HG03565 (cell line): Measurements from ENCODE around the gene SGIP1.
A peak's percentile ranks its signal among the peaks of the same experiment; 100 is the strongest.

Experiments
- ATAC-seq: cut with Tn5 transposase; IDR thresholded peaks from one replicate; pipeline ENCODE4 v1.9.1; 2021; ENCODE audit warnings: mild to moderate bottlenecking, moderate library complexity; ENCODE audit not compliant: unreplicated experiment

Gene SGIP1, protein sequence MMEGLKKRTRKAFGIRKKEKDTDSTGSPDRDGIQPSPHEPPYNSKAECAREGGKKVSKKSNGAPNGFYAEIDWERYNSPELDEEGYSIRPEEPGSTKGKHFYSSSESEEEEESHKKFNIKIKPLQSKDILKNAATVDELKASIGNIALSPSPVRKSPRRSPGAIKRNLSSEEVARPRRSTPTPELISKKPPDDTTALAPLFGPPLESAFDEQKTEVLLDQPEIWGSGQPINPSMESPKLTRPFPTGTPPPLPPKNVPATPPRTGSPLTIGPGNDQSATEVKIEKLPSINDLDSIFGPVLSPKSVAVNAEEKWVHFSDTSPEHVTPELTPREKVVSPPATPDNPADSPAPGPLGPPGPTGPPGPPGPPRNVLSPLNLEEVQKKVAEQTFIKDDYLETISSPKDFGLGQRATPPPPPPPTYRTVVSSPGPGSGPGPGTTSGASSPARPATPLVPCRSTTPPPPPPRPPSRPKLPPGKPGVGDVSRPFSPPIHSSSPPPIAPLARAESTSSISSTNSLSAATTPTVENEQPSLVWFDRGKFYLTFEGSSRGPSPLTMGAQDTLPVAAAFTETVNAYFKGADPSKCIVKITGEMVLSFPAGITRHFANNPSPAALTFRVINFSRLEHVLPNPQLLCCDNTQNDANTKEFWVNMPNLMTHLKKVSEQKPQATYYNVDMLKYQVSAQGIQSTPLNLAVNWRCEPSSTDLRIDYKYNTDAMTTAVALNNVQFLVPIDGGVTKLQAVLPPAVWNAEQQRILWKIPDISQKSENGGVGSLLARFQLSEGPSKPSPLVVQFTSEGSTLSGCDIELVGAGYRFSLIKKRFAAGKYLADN

GRCh38 chr1:66533804-66534740 lies at the start of gene SGIP1:
Gene SGIP1, plus strand, starts transcription at chr1:66534153. Its CDS starts 206 bp downstream, at chr1:66534359.
- ATAC-seq, result no peak

DNA sequence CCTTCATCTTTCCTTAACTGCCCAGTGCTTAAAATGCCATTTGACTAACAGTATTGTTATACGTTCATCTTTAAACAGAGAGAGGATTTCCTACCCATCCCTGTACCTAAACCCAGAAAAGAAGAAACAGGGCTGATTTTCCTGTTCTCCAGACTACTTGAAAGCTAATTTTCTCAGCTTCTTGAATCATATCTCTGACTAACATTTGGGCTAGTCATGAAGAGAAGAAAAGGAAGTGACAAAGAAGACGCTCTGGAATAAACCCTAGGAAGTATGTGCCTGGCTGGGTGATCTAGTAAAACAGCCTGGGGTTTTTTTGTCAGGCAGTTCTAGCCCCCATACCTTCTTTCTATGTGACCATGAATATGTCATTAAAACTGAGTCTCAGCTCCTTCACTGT lies 44.8 kb upstream of the SGIP1 start:
- no peak for ATAC-seq

- ATAC-seq, result no peak
Measured at GRCh38 chr1:66489972-66490601, 43.9 kb upstream of the SGIP1 start.

DNA sequence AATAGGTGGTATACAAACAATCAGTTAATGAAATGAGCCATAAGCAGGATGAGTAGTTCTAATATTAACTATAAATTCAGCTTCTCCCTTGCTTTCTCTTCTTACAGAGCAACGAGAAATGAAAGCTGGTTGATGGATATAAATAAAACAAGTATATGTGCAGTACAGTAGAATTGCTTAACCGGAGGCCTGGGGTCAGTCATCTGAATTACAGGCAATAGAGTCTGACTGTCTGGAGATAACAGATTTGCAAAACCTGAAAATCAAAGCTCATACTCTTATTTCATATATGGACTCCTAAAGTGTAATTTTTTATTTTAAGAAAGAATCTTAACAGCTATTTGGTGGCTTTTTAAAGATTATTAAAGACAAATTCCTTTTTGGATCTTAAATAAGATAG lies 43.1 kb upstream of the SGIP1 start:
- peak; percentile 90 for ATAC-seq

- ATAC-seq, result no peak
Measured at GRCh38 chr1:66492424-66492823, 41.5 kb upstream of the SGIP1 start.

- no peak for ATAC-seq
Measured at GRCh38 chr1:66493731-66494130, 40.2 kb upstream of the SGIP1 start.

DNA sequence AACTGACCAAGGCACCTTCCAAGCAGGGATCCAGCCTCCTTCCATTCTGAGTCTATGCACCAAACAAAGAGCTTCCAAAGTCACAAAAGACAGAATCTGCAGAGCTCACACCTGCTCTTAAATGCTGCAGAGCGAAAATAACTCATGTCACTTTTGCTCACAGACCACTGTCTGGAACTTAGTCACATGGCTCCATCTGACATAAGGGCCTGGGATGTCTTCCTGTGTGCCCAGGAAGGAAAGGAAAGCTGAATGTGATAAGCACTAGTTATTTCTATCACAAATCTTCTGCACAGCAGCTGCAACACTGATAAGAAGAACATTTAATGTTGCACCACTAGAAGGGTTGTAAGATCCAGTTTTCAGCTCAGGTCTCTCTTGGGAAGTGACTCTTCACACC lies 39.5 kb upstream of the SGIP1 start:
- no peak for ATAC-seq

- ATAC-seq, result no peak
Measured at GRCh38 chr1:66495495-66495894, 38.5 kb upstream of the SGIP1 start.

DNA sequence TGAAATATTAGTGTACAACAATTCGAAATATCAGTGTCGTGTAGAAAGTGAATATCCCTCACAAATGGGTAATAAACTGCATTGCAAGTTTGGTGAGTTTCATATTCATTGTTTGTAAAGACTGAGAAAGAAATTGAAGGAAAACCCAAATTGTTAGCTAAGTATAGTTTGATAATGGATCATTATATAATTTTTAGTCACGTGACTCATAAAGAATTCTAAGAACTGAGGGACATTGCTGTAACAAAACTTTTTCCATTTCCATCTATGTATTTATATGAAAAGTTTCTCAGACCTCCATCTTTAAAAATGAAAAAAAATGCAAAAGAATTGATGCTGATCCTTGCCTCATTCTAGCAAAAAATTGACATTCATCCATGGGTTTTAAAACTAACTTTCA lies 36.0 kb upstream of the SGIP1 start:
- ATAC-seq, result no peak

- ATAC-seq, result no peak
Measured at GRCh38 chr1:66500301-66500700, 33.7 kb upstream of the SGIP1 start.

GRCh38 chr1:66502086-66502485 lies 31.9 kb upstream of the SGIP1 start:
- no peak for ATAC-seq

DNA sequence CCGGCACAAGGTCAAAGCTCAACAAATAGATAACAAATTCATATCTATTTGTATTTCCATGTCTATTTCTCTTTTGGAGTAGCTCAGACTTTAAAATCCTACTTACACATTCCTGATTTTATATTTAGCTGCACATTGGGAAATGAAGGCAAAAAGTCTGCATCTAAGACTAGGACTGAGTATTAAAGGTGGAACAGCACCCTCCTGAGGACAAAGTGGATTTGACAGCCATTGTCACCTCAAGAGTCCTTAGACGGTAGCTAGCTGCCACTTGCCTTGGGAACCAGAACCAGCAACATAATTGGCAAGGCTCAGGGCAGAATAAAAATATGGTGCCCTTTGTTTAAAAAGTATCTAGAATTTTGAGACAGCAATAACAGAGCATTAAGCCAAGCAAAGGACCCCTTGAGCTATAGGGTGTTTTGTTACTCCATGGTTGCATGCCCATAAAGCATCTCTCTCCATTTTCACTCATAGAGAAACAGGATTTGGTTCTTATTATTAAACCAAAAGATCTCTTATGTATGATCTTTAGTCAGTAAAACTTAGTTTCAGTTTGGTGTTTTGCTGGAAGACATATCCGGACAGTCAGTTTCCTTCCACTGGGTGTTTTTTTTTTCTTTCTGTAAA lies 30.0 kb upstream of the SGIP1 start:
- ATAC-seq, result peak; percentile 89

DNA sequence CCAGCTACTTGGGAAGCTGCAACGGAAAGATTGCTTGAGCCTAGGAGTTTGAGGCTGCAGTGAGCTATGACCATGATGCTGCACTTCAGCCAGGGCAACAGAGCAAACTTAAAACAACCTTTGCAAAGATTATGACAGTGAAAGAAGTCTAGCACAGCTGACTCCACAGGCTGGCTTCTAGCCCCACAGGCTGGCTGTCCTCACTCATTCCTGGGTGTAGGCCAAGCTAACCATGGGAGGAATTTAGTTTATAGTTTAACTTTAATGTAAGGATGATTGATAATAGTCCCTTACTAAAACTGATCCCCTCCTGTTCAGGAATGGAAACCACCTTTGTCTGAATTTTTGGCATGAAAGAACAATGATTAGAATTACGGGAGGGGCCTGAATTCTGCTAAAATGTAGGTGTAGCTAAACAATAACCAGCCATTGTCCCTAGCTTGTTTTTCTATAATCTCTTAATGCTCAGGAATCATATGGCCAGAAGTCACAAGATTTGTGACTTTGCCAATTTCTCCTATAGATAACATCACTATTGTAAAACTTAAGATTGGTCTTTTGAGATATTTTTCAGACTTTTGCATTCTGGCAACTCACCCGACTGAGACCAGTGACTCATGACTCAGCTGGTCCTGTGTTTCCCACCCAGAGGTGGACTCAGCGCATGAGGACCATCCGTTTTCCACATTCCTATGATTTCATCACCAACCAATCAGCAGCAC lies 28.1 kb upstream of the SGIP1 start:
- ATAC-seq, result no peak

DNA sequence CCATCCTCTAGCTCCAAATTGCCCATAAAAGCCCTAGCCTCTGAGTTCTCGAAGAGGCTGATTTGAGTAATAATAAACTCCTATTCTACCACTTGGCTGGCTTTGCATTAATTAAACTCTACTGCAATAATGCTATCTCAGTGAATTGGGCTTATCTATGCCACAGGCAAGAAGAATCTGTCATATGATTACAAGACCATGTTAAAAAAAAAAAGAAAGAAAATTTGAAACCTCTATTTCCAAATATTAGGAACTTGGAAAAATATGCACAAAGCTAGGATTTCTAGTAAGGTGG lies 27.6 kb upstream of the SGIP1 start:
- no peak for ATAC-seq

DNA sequence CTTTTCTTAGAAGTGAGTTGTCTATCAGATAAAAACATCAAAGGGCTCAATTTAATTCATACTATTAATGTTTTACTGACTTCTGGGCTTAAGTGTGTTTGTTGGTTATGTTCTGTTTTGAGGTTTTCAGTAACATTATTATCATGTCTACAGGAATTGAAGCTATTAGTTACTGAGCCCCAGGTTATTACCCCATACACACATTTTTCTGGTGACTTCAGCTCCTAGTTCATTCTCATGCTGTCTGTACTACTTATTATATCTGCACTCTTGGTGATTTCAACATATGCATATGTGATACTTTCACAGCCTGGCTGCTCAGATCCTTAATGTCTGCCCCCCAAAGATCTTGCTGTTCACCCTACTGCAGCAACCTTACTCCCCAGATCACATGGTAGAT lies 27.0 kb upstream of the SGIP1 start:
- ATAC-seq, result no peak

DNA sequence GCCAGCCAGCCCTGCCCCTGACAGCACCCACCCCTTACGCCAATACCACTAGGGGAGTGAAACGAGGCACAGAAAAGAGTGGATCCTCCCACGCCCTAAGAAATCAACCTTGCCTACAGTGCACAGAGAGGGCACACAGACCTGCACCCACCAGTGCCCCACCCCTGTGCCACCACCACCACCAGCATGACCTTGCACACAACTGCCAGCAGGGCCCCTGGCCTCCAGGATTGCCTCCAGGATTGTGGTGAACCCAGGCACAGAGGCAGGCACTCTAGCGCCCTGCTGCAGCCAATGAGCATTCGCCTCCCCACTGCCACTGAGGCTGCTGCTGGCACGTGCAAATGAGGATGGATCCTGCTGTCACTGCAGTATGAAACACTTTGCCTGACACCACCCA lies 23.5 kb upstream of the SGIP1 start:
- ATAC-seq, result no peak

GRCh38 chr1:66511118-66511517 lies 22.8 kb upstream of the SGIP1 start:
- ATAC-seq, result no peak

- no peak for ATAC-seq
Measured at GRCh38 chr1:66517959-66518358, 16.0 kb upstream of the SGIP1 start.

DNA sequence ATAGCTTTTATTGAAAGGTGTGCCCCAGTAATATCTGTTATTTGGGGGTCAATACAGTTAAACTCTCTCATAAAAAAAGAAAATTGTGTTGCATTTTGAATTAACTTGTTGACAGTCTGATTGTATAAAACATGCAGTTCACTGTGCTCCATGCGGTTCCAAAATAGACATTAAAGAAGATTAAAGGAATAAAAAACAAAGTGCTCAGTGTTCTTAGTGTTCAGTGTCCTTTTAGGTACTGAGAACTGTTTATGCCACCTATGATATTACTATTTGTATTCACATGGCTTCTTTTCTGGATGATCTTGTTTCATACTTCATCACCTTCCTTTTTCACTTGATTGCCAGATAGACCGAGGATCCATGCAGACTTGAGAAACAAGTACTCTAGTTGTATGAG lies 15.3 kb upstream of the SGIP1 start:
- no peak for ATAC-seq

DNA sequence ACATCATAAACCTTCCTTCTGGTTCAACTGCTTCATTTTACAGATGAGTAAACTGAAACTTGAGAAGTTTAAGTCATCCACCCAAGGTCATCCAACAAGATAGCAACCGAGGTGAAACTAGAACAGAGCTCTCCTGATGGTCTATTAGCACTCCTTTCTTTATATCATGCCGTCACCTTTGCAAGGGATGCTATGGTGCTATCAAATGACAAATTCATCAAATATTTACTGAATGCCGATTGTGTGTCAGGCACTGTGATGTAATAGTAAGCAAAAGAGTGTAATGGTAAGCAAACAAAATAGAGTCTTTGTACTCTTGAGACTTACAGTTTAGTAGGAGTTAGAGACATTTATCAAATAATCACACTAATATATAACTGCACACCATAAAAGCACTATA lies 14.0 kb upstream of the SGIP1 start:
- ATAC-seq, result no peak
